Measurements from ENCODE around the gene WDFY2. TPM values are rescaled to one million over a fixed set of nuclear protein-coding genes. Genes with fewer than 3 reads are reported as not detected.

The WDFY2 gene
- total RNA-seq, 1 experiment from 2014 or later: 26.4 TPM

DNA sequence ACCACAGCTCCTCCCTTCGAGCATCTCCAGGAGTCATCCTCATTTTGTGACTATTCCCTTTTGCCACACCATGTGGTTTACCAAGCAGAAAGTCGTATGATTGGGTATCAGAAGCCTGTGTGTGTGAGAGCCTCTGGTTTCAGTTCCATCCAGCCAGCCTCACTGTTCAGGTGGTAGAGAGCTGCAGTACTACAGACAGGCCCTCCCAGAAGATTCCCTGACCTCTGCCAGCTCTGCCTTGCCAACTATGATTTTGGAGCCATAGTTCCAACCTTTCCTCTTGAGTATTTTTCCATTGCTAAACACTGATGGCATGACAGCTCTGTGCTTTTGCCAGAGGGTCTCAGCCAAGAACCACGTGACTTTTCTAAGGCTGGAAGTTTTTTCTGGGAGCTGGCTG is 137.2 kb downstream of the WDFY2 start:
- no peak overlapping the region for H3K4me3 Mint-ChIP-seq
- no peak overlapping the region for H2BK5ac ChIP-seq (ENCODE audit: insufficient read length, low read length)
- no peaks in the 10 kb centered on the region for H3K4me1 ChIP-seq (ENCODE audit: insufficient read depth, low read length)
- H3K4me1 Mint-ChIP-seq: peaks cover 0 to 13% of the 10 kb centered on the region in 2 experiments; a peak in 2 of 4 replicates
- H3K27me3 ChIP-seq (ENCODE audit: insufficient read depth, low read length): no peaks in the 10 kb centered on the region
- no peaks in the 10 kb centered on the region for H3K79me2 ChIP-seq (ENCODE audit: insufficient read depth, low read length)
- TF ChIP-seq CTCF (conservative IDR thresholded peaks at IDR 0.05): no peak
- H4K91ac ChIP-seq (ENCODE audit: insufficient read length, low read depth, low read length): no peak overlapping the region
- H3K23me2 ChIP-seq (ENCODE audit: insufficient read length, low read depth, low read length, poor library complexity, severe bottlenecking): no peaks in the 10 kb centered on the region
- H3K27ac Mint-ChIP-seq: no peak overlapping the region
- no peak overlapping the region for H3K18ac ChIP-seq (ENCODE audit: insufficient read length, low read depth, low read length)
- H3K4ac ChIP-seq (ENCODE audit: low read depth, low read length): no peak overlapping the region
- H3K79me1 ChIP-seq (ENCODE audit: insufficient read depth, low read depth, low read length, poor library complexity, severe bottlenecking): no peaks in the 10 kb centered on the region
- no peak overlapping the region for H3K9ac ChIP-seq (ENCODE audit: extremely low read depth, insufficient read length, low read length)
- H4K8ac ChIP-seq (replicated peaks; ENCODE audit: insufficient read length, low read depth, low read length): no peak overlapping the region
- no peaks in the 10 kb centered on the region for H3K9me3 Mint-ChIP-seq
- no peak overlapping the region for H3T11ph ChIP-seq (ENCODE audit: low read length)
- no peak overlapping the region for H4K5ac ChIP-seq (ENCODE audit: insufficient read length, low read depth, low read length)
- H2BK15ac ChIP-seq (ENCODE audit: low read depth, low read length): no peak overlapping the region; the same call in 1 of the 2 replicates
- H3K14ac ChIP-seq (ENCODE audit: insufficient read depth, low read length): no peak overlapping the region
- no peak overlapping the region for H2AFZ ChIP-seq (ENCODE audit: low read length)
- no peak overlapping the region for H2BK20ac ChIP-seq (ENCODE audit: low read depth, low read length, poor library complexity, severe bottlenecking)
- no peak overlapping the region for H2AK5ac ChIP-seq (ENCODE audit: insufficient read length, low read length)
- no peak overlapping the region for H3K56ac ChIP-seq (ENCODE audit: insufficient read length, low read depth, low read length)
- H3K9me3 ChIP-seq (ENCODE audit: control insufficient read depth, low read depth, low read length): no peaks in the 10 kb centered on the region
- DNase-seq: no peak
- no peak overlapping the region for H3K27ac ChIP-seq (ENCODE audit: insufficient read length, low read depth, low read length)
- no peaks in the 10 kb centered on the region for H3K27me3 Mint-ChIP-seq (ENCODE audit: low read depth)
- no peaks in the 10 kb centered on the region for H4K20me1 ChIP-seq (ENCODE audit: control insufficient read depth, insufficient read depth, insufficient read length)
- H2BK120ac ChIP-seq (ENCODE audit: low read depth, low read length, poor library complexity, severe bottlenecking): no peak overlapping the region
- peaks cover 0 to 3% (median 0%) of the 10 kb centered on the region in 3 experiments; a peak in 3 of 7 replicates for H3K36me3 Mint-ChIP-seq (ENCODE audit: insufficient read depth in 1 of 3, low read depth in 3 of 3)
- WGBS (ENCODE audit: extremely low coverage, insufficient read length, low lambda C conversion rate): no CpG with 5 or more reads among the region's 3 CpGs
- no peak overlapping the region for H2BK12ac ChIP-seq (ENCODE audit: insufficient read length, low read depth, low read length)
- no peak overlapping the region for H3K23ac ChIP-seq (ENCODE audit: insufficient read length, low read depth, low read length)
- no peak overlapping the region for H3K4me2 ChIP-seq (ENCODE audit: insufficient read depth, insufficient read length, low read length)
